Esophagus muscularis mucosa (tissue), 4 donors: Measurements from ENCODE around the gene PAQR7. TPM values are rescaled to one million over a fixed set of nuclear protein-coding genes. Genes with fewer than 3 reads are reported as not detected.

Experiments
- DNase-seq: peaks from one replicate; pipeline ENCODE4 v3.0.0-alpha.2; 2017; ENCODE audit errors: extremely low spot score
- H3K27ac ChIP-seq, 4 donors: fragments of 200-600 bp; sonication (generic); replicated peaks in 1 of 4; 1 replicate in 3 of 4; 2 replicates in 1 of 4; pipeline ENCODE4 v1.5.1; 2016 to 2019; ENCODE audit warnings: mild to moderate bottlenecking in 1 of 4
- H3K27me3 ChIP-seq, 4 donors: fragments of 200-600 bp; sonication (generic); one replicate each; pipeline versions ENCODE4 v1.5.1 to v1.6.0; 2016 to 2019
- H3K36me3 ChIP-seq, 4 donors: fragments of 200-600 bp; sonication (generic); one replicate each; pipeline ENCODE4 v1.5.1; 2016 to 2019
- H3K4me1 ChIP-seq, 4 donors: fragments of 200-600 bp; sonication (generic); one replicate each; pipeline ENCODE4 v1.5.1; 2016 to 2019
- H3K4me3 ChIP-seq, 4 donors: fragments of 200-600 bp; sonication (generic); 1 replicate in 2 of 4; 2 replicates in 2 of 4; pipeline ENCODE4 v1.5.1; 2016 to 2019; ENCODE audit warnings: mild to moderate bottlenecking in 4 of 4, moderate library complexity in 1 of 4
- H3K9me3 ChIP-seq, 4 donors: fragments of 200-600 bp; sonication (generic); 1 replicate in 3 of 4; 2 replicates in 1 of 4; pipeline ENCODE4 v1.5.1; 2016 to 2019
- EP300 ChIP-seq: sonication (generic); formaldehyde crosslinking; IDR thresholded peaks from one replicate; pipeline ENCODE4 v1.6.1; 2017; ENCODE audit warnings: antibody characterized with exemption
- POLR2A ChIP-seq: fragments of 450-650 bp; IDR thresholded peaks from one replicate; pipeline ENCODE4 v1.6.1; 2017; ENCODE audit warnings: antibody characterized with exemption, moderate library complexity, mild to moderate bottlenecking, low read depth
- POLR2AphosphoS5 ChIP-seq, 2 donors: sonication (generic); formaldehyde crosslinking; IDR thresholded peaks; one replicate each; pipeline ENCODE4 v1.6.1; 2017; ENCODE audit warnings: antibody characterized with exemption in 2 of 2
- WGBS: methylation state at CpG from one replicate; pipeline ENCODE4 v1.1.5; 2018; 5-methylcytosine and 5-hydroxymethylcytosine counted together
- intact Hi-C: fragments of 100-400 bp; cut with DNase I; formaldehyde crosslinking; loops from one replicate; pipeline ENCODE4 v1.15.1; 2023
- total RNA-seq, 4 donors: library from RNA; depleted of rRNA; stranded (reverse); fragments of >200 nt; gene quantifications; one replicate each; pipeline versions ENCODE4 v1.1.0 to v1.2.1, GENCODE V29; 2016
- TF ChIP-seq, protein P1 (sequence below), 3 experiments: fragments of 200-600 bp in 2 of 3; fragments of 450-650 bp in 1 of 3; sonication (generic) in 2 of 3; IDR thresholded peaks; one replicate each; pipeline ENCODE4 v1.5.1; 2017 to 2019; ENCODE audit warnings: antibody characterized with exemption in 3 of 3, mild to moderate bottlenecking in 2 of 3, moderate library complexity in 1 of 3

The PAQR7 gene
- total RNA-seq, 4 donors from 2014 or later = 4.6 to 9.3 (median 8.0) TPM

DNA sequence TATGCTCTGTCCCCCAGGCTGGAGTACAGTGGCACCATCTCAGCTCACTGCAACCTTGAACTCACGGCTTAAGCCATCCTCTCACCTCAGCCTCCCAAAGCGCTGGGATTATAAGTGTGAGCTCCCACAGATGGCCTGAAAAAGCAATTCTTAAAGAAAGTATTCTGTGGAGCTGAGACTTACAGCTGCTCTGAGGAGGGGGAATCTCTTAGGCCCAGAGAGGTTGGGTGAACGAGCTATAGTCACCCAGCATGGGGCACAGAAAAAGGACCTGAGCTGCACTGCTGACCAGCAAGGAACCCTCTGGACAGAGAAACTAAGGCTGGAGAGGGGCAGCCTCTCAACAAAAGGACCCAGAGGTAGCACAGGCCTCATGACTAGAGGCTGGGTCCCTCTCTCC lies 1.3 kb downstream of the PAQR7 start:
- Histone ChIP-seq H3K27ac (peak overlapping the region; percentile 78 to 89 (median 84)), H3K9me3 (no peaks in the 10 kb centered on the region), H3K4me3 (peak overlapping the region; percentile 66 to 82 (median 78)), H3K4me1 (peaks cover 25 to 56% (median 50%) of the 10 kb centered on the region in 4 donors), H3K27me3 (no peaks in the 10 kb centered on the region), H3K36me3 (peaks cover 0 to 13% (median 6%) of the 10 kb centered on the region in 4 donors)
- intact Hi-C loops = no loop called here
- DNase-seq = no peak
- 100% methylated on average over 3 of the region's 3 CpGs for WGBS
- TF ChIP-seq EP300 (no peak), POLR2A (no peak), POLR2AphosphoS5 (IDR thresholded peaks at IDR 0.05) (no peak)
- TF ChIP-seq, protein P1, sequence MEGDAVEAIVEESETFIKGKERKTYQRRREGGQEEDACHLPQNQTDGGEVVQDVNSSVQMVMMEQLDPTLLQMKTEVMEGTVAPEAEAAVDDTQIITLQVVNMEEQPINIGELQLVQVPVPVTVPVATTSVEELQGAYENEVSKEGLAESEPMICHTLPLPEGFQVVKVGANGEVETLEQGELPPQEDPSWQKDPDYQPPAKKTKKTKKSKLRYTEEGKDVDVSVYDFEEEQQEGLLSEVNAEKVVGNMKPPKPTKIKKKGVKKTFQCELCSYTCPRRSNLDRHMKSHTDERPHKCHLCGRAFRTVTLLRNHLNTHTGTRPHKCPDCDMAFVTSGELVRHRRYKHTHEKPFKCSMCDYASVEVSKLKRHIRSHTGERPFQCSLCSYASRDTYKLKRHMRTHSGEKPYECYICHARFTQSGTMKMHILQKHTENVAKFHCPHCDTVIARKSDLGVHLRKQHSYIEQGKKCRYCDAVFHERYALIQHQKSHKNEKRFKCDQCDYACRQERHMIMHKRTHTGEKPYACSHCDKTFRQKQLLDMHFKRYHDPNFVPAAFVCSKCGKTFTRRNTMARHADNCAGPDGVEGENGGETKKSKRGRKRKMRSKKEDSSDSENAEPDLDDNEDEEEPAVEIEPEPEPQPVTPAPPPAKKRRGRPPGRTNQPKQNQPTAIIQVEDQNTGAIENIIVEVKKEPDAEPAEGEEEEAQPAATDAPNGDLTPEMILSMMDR (IDR thresholded peaks at IDR 0.05) = no peak

DNA sequence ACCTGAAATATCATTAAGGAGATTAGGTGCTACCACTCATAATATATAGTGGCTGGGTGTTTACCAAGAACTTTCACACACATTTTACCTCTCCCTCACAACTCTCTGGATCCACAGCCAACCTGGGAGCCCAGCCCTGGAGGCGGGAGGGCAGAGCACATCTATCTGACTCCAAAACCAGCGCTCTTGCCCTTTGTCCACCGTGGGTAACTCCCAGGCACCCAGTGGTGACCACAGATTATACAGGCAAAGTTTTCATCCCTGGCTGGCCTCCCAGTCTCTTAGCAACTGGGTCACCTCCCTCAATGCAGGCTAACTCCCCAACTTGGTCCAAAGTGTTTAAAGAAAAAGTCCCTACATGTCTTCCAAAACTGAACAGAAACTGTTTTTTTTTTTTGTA lies 2.4 kb downstream of the PAQR7 start:
- Histone ChIP-seq H3K27me3 (no peaks in the 10 kb centered on the region), H3K27ac (no peak overlapping the region), H3K4me3 (no peak overlapping the region), H3K4me1 (peaks cover 25 to 56% (median 50%) of the 10 kb centered on the region in 4 donors), H3K36me3 (peaks cover 0 to 20% (median 9%) of the 10 kb centered on the region in 4 donors), H3K9me3 (no peaks in the 10 kb centered on the region)
- intact Hi-C loops = no loop called here
- 81% methylated on average over 3 of the region's 3 CpGs for WGBS
- TF ChIP-seq, protein P1 (IDR thresholded peaks at IDR 0.05) = no peak
- TF ChIP-seq POLR2A (no peak), EP300 (no peak), POLR2AphosphoS5 (IDR thresholded peaks at IDR 0.05) (no peak)
- no peak for DNase-seq

DNA sequence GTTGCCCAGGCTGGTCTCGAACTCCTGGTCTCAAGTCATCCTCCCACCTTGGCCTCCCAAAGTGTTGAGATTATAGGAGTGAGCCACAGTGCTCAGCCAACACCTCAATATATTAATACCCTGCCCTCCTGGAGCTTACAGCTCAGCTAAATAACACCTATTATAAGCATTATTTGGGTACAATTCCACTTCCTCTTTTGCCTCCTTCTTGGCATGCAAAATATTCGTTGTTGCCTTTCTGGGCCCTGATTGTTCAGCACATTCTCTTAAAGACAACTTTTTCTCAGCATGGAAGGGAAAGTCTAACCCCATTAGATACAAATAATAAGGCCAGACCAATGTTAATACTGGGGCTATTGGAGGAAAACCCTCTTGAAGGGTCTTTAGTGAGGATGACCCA lies 2.8 kb downstream of the PAQR7 start:
- intact Hi-C loops = no loop called here
- TF ChIP-seq POLR2A (no peak), POLR2AphosphoS5 (IDR thresholded peaks at IDR 0.05) (no peak), EP300 (no peak)
- TF ChIP-seq, protein P1 (IDR thresholded peaks at IDR 0.05) = no peak
- WGBS = 72% methylated on average over 2 of the region's 2 CpGs
- DNase-seq = no peak
- Histone ChIP-seq H3K27ac (no peak overlapping the region), H3K4me3 (no peak overlapping the region), H3K9me3 (no peaks in the 10 kb centered on the region), H3K27me3 (no peaks in the 10 kb centered on the region), H3K36me3 (peaks cover 0 to 22% (median 10%) of the 10 kb centered on the region in 4 donors), H3K4me1 (peaks cover 25 to 56% (median 50%) of the 10 kb centered on the region in 4 donors)

DNA sequence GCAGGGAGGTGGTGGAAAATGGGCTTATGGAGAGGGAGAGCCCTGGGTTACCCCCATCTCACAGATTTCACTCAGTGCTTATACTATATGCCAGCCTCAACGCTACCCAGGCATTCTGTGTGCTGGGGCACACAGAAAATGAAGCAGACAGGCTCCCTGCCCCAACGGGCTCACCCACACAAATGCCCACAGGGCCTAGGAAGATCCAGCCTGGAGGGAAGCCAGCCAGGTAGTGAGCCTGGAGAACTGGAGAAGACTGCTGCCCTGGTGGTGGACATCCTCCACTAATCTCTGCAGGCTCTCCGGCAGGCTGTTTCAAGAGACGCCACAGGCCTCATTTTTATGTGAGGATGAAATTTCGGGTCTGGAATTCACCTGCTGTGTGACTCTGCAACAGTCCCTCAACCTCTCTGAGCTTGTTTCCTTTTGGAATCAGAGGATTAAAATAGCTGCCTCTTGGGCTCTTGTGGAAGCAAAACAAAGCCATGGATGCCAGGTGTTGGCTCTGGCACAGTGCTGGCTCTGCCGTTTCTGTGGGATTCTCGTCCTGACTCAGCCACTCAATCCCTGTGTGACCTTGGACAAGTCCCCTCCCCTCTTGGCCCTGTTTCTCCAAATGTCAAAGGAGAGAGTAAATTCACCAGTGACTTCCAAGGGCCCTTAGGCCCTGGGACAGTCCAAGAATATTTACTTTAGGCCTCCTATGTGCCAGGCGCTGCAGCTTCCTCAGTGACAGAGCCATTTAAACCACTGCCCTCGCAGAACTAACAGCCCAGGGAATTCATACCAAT lies 3.6 kb downstream of the PAQR7 start:
- DNase-seq = no peak
- Histone ChIP-seq H3K36me3 (peaks cover 0 to 24% (median 10%) of the 10 kb centered on the region in 4 donors), H3K27me3 (no peaks in the 10 kb centered on the region), H3K4me1 (peaks cover 25 to 56% (median 50%) of the 10 kb centered on the region in 4 donors), H3K9me3 (no peaks in the 10 kb centered on the region), H3K27ac (peak overlapping the region in 2 of 4 donors; percentile 5 to 12), H3K4me3 (no peak overlapping the region)
- intact Hi-C loops = no loop called here
- 62% methylated on average over 9 of the region's 9 CpGs for WGBS
- no peak for TF ChIP-seq POLR2A
- TF ChIP-seq, protein P1 (IDR thresholded peaks at IDR 0.05) = no peak
- no peak for TF ChIP-seq POLR2AphosphoS5 (IDR thresholded peaks at IDR 0.05)
- TF ChIP-seq EP300 = no peak
